ENCODE measurements around the gene SLC35D1. TPM values are rescaled to one million over a fixed set of nuclear protein-coding genes. Genes with fewer than 3 reads are reported as not detected.

SLC35D1 gene
- total and polyA plus RNA-seq, 9 of the 15 experiments (the other 6 are each of a cell fraction or from before 2014, with no cell fraction given) = 2.3 to 10.4 (median 6.4) TPM

DNA sequence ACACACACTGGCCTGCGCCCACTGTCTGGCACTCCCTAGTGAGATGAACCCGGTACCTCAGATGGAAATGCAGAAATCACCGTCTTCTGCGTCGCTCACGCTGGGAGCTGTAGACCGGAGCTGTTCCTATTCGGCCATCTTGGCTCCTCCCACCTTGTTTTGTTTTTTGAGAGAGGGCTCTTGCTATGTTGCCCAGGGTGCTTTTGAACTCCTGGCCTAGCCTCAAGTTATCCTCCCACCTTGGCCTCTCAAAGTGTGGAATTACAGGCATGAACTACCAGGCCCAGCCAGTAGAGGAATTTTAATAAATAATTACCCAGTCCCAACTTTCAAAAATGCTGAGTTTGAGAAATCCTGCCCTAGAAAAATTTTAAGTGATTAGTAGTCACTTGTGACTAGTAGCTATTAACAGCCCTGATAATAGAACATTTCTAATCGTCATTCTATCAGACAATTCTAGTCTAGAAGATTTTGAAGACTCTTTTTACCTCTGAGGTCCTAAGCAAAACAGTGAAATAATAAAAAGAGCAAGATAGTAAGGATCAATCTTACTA lies 30.9 kb upstream of the SLC35D1 start (continued):
- TF ChIP-seq TAF7 (tag; IDR thresholded peaks at IDR 0.05) (no peak), MTA3 (IDR thresholded peaks at IDR 0.05; ENCODE audit: borderline replicate concordance) (no peak)

DNA sequence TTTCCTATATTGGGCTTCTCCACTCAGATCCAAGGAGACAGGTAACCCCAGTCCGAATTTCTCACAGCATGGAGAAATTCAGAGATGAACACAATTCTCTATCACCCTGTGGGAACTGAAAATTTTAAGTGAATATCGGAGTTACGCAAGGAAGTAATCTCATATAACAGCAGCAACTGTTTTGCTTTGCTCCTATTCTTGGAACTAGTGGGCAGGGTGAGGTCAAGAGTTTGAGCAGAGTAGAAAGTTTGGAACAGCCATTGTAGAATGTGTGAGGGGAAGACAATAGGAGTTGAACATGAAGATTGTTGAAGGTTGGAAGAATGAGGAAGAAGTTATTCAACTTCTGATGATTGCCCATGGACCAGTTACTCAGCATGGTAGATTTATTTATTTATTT lies 24.3 kb upstream of the SLC35D1 start:
- FAIRE-seq (no peak), ATAC-seq (peak; percentile 56), DNase-seq (ENCODE audit: extremely low read depth in 1 of 4, low spot score in 3 of 4) (no peak)
- in situ Hi-C loops (cut with MboI) (no loop called here), intact Hi-C loops (cut with micrococcal nuclease) (no loop called here)
- Histone ChIP-seq H3K9me3 (replicated peaks; ENCODE audit: control insufficient read depth, insufficient read depth, low read depth, low read length) (no peaks in the 10 kb centered on the region), H3K4me2 (ENCODE audit: insufficient read depth, low read length) (no peak overlapping the region), H3K9ac (ENCODE audit: insufficient read depth in 1 of 2, low read depth in 2 of 2, low read length in 2 of 2) (no peak overlapping the region), H3K27me3 (ENCODE audit: control insufficient read depth in 2 of 2, insufficient read depth in 2 of 2, low read length in 2 of 2) (no peaks in the 10 kb centered on the region), H2AFZ (ENCODE audit: low read depth, low read length) (peak overlapping the region; percentile 15; the same call in 1 of the 2 replicates), H3K4me3 (no peak overlapping the region), H3K27ac (ENCODE audit: extremely low read depth, low read depth, low read length) (peak overlapping the region; percentile 3; the same call in 1 of the 3 replicates), H3K36me3 (ENCODE audit: control insufficient read depth, insufficient read depth, low read length) (no peaks in the 10 kb centered on the region), H3K79me2 (ENCODE audit: control insufficient read depth, insufficient read depth, low read length) (no peaks in the 10 kb centered on the region), H3K4me1 (replicated peaks in 1 of 2; ENCODE audit: control insufficient read depth in 2 of 2, insufficient read depth in 2 of 2, low read length in 2 of 2) (no peaks in the 10 kb centered on the region; a peak in 1 of 5 replicates), H3K9me1 (ENCODE audit: control insufficient read depth, insufficient read depth, low read length) (no peaks in the 10 kb centered on the region), H4K20me1 (replicated peaks; ENCODE audit: control insufficient read depth, insufficient read depth, low read length) (no peaks in the 10 kb centered on the region)
- 26% methylated on average over 3 of the region's 3 CpGs for WGBS (ENCODE audit: insufficient coverage, low coverage, missing lambda C conversion rate)
- ChIA-PET POLR2A (no interaction called here), CTCF (ENCODE audit: low intra/inter-chr PET ratio) (no interaction called here)
- peak; percentile 54 for TF ChIP-seq CEBPB (tag; IDR thresholded peaks at IDR 0.05)
- peak in 1 of 2 experiments; percentile 41; a peak in 1 of 4 replicates for TF ChIP-seq TRIM24 (IDR thresholded peaks at IDR 0.05)
- TF ChIP-seq MECOM (CRISPR knock-in tag; IDR thresholded peaks at IDR 0.05) = no peak
- no peak for TF ChIP-seq HDAC1 (IDR thresholded peaks at IDR 0.05)
- TF ChIP-seq HNRNPK (IDR thresholded peaks at IDR 0.05; ENCODE audit: low read depth, low read length, poor library complexity, severe bottlenecking) = no peak
- TF ChIP-seq HEY1 (CRISPR knock-in tag; IDR thresholded peaks at IDR 0.05; ENCODE audit: borderline replicate concordance) = no peak
- peak; percentile 32; the same call in 1 of the 2 replicates for TF ChIP-seq ARID1B (IDR thresholded peaks at IDR 0.05)
- peak; percentile 21; the same call in 1 of the 2 replicates for TF ChIP-seq TAL1 (IDR thresholded peaks at IDR 0.05)
- no peak for TF ChIP-seq ZZZ3 (IDR thresholded peaks at IDR 0.05)
- peak; percentile 36; the same call in 1 of the 2 replicates for TF ChIP-seq DPF2 (IDR thresholded peaks at IDR 0.05)
- TF ChIP-seq HCFC1 (IDR thresholded peaks at IDR 0.05; ENCODE audit: low read depth, low read length) = no peak
- peak; percentile 36; the same call in 1 of the 2 replicates for TF ChIP-seq CBFA2T3 (IDR thresholded peaks at IDR 0.05)
- TF ChIP-seq ZNF274 (IDR thresholded peaks at IDR 0.05; ENCODE audit: borderline replicate concordance, low read depth, low read length) = no peak
- 0 out of 2 replicates have a peak, but pooled peaks have one; percentile 9 for TF ChIP-seq MEF2A (IDR thresholded peaks at IDR 0.05; ENCODE audit: control insufficient read depth, low read depth, low read length)
- TF ChIP-seq STAT5A (IDR thresholded peaks at IDR 0.05; ENCODE audit: borderline replicate concordance, low read length) = peak; percentile 53
- TF ChIP-seq, protein P1, sequence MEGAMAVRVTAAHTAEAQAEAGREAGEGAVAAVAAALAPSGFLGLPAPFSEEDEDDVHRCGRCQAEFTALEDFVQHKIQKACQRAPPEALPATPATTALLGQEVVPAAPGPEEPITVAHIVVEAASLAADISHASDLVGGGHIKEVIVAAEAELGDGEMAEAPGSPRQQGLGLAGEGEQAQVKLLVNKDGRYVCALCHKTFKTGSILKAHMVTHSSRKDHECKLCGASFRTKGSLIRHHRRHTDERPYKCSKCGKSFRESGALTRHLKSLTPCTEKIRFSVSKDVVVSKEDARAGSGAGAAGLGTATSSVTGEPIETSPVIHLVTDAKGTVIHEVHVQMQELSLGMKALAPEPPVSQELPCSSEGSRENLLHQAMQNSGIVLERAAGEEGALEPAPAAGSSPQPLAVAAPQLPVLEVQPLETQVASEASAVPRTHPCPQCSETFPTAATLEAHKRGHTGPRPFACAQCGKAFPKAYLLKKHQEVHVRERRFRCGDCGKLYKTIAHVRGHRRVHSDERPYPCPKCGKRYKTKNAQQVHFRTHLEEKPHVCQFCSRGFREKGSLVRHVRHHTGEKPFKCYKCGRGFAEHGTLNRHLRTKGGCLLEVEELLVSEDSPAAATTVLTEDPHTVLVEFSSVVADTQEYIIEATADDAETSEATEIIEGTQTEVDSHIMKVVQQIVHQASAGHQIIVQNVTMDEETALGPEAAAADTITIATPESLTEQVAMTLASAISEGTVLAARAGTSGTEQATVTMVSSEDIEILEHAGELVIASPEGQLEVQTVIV (CRISPR knock-in tag; IDR thresholded peaks at IDR 0.05; ENCODE audit: borderline replicate concordance) = no peak
- peak; percentile 72; the same call in 1 of the 2 replicates for TF ChIP-seq EHMT2 (IDR thresholded peaks at IDR 0.05)
- TF ChIP-seq, protein P2, sequence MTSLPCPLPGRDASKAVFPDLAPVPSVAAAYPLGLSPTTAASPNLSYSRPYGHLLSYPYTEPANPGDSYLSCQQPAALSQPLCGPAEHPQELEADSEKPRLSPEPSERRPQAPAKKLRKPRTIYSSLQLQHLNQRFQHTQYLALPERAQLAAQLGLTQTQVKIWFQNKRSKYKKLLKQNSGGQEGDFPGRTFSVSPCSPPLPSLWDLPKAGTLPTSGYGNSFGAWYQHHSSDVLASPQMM (CRISPR knock-in tag; IDR thresholded peaks at IDR 0.05) = no peak
- BruUV-seq (replicated peaks) = no TSS peak
